HG03342 (cell line): Measurements from ENCODE around the gene NOTO.
"Not testable (repeated sequence)": the region's sequence is repeated elsewhere in the genome, so short reads cannot be mapped to it uniquely, and the experiment has no call there.

Experiments
- ATAC-seq: cut with Tn5 transposase; IDR thresholded peaks from one replicate; pipeline ENCODE4 v1.9.1; 2021; ENCODE audit warnings: mild to moderate bottlenecking, moderate library complexity; ENCODE audit not compliant: unreplicated experiment

NOTO gene

GRCh38 chr2:73197579-73197978 is 4.8 kb upstream of the NOTO start:
- ATAC-seq = no peak

DNA sequence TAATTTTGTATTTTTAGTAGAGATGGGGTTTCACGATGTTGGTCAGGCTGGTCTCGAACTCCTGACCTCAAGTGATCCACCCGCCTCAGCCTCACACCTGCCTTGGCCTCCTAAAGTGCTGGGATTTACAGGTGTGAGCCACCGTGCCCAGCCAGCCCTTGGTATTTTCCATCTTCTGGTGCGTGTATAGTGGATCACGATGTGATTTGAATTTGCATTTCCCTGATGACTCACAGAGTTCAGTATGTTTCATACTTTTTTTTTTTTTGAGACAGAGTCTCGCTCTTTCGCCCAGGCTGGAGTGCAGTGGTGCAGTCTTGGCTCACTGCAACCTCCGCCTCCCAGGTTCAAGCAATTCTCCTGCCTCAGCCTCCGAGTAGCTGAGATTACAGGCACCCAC is 2.1 kb upstream of the NOTO start:
- ATAC-seq = not testable (repeated sequence)

- ATAC-seq = no peak
These were observed 794 bp downstream of the NOTO start for GRCh38 chr2:73203055-73203681.

DNA sequence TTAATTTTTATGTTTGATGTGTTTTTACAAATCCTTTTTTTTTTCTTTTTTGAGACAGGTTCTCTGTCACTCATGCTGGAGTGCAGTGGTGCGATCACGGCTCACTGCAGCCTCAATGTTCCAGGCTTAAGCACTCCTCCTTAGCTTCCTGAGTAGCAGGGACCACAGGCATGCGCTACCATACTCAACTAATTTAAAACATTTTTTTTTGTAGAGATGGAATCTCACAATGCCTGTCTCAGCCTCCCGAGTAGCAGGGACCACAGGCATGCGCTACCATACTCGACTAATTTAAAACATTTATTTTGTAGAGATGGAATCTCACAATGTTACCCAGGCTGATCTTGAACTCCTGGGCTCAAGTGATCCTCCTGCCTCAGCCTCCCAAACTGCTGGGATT is 3.2 kb downstream of the NOTO start:
- no peak for ATAC-seq

- no peak for ATAC-seq
These were observed 5.9 kb downstream of the NOTO start for GRCh38 chr2:73208258-73208657.

- ATAC-seq = no peak
These were observed 7.6 kb downstream of the NOTO start for GRCh38 chr2:73210019-73210418.

DNA sequence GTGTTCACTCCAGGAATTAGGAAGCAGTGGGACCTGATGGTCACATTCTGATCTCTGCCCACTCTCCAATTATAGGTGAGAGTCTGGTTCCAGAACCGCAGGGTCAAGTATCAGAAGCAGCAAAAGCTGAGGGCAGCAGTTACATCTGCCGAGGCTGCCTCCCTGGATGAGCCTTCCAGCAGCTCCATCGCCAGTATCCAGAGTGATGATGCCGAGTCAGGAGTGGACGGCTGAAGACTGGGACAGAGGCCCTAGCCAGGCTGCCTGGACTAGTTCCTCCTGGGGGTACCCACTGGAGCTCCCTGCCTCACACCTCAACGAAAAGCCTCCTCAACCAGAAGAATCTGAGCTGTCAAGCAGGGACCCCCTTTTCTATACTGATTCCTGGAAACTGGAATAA is 8.3 kb downstream of the NOTO start:
- ATAC-seq = no peak

DNA sequence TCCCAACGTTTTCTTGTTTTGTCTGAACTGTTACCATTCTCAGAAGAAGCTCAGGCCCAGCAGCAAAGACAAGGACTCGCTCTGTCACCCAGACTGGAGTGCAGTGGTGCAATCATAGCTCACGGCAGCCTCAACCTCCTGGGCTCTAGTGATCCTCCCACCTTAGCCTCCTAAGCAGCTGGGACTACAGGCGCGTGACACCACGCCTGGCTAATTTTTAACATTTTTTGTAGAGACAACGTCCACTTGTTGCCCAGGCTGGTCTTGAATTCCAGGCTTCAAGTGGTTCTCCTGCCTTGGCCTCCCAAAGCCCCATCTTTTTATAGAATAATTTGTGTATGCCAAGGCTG is 9.7 kb downstream of the NOTO start:
- no peak for ATAC-seq

DNA sequence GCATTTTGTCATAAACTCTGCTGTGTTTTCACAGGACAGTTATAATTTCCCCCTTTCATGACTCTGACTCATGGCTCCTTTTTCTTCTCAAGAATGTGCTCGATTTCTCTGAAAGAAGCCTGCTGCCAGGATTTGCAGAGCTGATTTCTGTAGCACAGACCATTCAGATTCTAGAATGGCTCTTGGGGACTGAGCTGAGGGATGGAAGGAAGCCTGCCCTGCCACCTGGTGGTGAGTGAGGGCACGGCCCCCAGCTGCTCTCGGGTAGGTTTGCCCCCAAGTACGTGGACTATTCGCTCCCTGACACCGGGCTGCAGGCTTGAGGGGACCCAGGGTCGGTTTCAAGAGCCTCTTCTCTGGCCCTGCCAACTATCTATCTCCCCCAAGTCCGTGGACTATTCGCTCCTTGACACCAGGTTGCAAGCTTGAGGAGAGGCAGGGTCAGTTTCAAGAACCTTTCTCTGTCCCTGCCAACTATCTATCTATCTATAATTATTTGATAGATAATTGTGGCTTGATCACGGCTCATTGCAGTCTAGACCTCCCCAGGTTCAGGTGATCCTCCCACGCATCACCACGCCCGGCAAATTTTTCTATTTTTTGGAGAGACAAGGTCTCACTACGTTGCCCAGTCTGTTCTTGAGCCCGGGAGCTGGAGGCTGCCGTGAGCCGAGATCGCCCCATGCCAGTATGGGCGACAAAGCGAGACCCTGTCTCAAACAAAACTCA is 10.2 kb downstream of the NOTO start:
- ATAC-seq = peak; percentile 77

DNA sequence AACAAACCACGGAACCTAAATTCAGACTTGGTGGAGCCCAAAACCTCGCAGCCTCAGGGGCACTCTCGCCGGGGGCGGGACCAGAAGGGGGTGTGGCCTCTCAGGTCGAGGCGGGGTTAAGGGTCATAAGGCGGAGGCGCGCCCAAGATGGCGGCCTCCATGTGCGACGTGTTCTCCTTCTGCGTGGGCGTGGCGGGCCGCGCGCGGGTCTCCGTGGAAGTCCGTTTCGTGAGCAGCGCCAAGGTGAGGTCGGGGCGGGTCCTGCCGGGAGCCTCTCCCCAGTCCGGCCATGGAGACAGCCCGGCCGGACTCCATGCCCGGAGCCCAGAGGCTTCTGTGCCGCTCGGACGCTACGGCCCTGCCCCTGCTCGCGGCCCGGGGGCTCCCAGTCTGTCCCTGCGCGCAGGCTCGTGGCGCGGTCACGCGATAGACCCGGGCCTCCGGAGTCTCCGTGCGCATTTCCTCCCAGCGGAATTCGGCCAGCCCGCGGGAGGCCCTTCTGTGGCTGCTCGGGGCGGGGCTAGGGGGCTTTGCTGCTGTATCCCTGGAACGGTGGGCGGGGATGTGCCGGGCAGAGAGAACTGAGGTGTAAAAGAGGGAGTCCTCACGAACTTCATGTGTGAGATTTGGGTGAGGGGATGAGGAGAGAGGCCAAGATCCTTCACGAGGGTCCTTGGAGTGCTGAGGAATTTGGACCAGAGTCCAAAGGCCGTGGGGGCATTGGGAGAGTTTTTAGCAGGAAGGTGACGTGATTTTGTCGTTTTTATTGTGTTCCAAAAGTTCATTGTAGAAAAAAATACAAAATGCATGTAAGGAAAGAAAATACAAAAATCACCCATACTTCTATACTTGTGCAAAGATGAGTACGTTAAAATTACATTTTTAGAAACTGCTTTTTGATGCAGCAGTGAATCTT is 12.0 kb downstream of the NOTO start, which contains the start of gene SMYD5:
Gene SMYD5 (plus strand): TSS at position 126 of the 916 bp plus-strand sequence. CDS start 22 bp downstream, at position 148.
- peak; percentile 90 for ATAC-seq

DNA sequence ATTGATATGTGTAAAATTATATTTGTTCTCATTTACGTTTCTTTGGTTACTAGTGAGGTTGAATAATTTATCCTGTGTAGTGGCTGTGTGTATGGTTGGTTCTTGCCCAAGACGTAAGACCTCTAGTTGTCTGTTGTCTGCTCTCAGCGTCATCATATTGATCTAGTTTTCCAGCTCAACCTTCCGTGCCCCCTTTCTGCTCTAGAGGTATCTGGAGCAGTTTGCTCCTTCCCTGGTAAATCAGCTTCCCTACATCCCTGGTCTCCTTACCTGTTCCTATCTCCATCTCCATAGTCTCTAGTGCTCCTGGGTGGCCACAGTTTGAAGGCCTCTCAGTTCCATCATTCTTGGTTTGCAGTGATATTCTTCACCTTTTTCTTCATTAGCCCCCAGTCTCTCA is 12.9 kb downstream of the NOTO start:
- ATAC-seq = no peak

- no peak for ATAC-seq
These were observed 14.8 kb downstream of the NOTO start for GRCh38 chr2:73217160-73217559.

GRCh38 chr2:73217826-73218225 is 15.5 kb downstream of the NOTO start:
- ATAC-seq = no peak

DNA sequence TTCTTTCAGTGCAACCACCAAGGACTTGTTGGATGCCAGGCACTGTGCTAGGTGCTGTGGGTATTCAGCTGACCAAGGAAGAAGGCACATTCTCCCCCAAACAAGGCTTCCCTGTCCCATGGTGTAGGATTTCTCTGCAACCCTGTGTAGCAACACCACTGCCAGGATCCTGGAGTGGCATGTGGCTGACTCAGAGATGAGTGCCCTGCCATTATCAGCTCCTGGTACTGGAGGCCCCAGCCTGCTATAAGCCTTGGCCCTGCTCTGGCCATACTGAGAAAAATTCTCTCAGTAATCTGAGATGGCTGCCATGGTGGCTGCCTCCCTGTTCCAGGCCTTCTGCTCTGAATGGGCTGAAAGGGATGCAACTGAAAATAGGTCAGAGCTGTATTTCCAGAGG is 15.9 kb downstream of the NOTO start:
- ATAC-seq = no peak

DNA sequence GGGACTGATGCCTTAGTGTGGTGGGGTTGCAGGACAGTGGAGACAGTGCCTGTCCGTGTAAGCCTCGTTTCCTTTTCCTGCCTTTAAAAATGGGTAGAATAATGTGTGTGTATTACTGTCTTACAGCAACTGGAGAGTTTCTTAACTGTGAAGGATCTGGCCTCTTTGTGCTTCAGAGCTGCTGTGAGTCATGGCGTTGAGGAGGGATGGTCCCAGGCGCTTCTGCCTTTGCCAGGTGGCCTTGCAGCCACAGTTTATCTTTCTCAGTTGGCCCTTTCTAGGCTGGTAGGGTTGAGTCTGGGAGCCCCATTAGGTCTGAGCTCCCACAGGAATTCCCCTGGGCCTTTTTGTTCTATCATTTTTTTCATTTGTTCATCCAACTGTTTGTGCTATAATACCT is 21.4 kb downstream of the NOTO start:
- ATAC-seq = no peak

- no peak for ATAC-seq
These were observed 23.4 kb downstream of the NOTO start for GRCh38 chr2:73225513-73226360.

DNA sequence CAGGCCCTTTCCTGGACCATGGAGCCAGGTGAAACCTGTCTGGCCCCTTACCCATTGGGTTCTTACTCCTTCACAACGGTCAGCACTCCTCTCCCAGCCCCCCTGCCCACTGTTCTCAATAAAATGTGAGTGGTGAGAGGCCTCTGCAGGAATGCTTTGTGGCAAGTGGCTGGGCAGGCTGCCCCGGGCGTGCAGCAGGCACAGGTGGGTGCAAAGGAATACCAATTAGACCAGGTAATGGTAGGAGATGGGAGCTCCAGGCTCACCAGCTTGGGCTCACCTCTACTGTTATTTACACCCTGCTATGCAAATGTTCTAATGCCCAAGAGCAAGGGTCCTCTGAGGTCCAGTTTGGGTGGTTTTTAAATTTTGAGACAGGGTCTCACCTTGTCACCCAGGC is 24.7 kb downstream of the NOTO start:
- ATAC-seq = no peak

DNA sequence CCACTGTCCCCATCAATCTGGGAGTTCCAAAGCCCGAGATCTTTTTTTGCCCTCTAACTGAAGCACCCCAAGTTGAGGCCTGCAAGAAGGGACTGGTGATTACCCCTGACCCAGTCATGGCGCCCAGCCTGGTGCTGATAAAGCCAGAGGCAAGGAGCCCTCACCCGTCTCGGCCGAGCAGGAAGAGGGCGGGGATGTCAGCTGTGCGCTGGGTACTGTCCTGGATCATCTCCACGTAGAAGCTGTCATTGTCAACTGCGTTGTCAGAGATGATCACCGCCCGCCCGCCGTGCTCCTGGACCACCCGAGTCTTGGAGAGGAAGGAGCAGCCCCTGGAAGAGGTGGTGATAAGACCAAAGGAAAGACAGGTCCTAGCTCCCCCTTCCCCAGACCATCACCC is 26.3 kb downstream of the NOTO start:
- ATAC-seq = no peak

DNA sequence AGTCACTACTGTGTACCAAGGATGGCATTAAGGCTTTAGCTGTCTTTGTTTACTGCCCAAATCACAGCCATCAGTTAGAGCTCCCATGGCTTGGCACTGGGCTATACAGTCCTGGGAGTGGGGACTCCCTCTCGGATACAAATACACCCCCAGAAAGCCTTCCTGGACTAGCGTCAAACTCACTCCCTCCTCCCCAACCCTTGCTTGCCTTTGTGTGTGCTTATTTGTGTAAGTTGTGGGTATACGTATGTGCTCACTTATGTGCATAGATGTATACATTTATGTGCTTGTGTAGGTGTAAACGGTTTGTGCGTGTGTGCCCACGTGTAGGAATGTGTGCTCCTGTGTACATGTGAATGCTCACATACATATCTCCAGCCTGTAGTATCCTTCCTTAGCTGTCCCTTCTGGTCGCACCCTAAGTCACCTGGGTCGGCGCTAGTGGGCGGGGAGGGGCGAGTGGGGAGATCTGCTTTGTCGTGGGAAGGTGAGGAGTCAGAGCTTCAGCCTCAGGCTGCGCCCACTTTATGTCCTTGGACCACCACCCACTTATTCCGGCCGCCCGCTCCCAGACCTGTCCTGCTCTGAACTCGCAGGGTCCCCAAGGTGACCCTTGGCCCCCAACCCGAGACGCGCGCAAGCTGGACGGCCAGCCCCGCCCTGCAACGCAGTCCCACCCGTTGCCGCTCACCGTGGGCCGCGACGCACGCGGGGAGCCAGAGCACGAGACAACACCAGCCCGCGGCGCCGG is 30.2 kb downstream of the NOTO start:
- ATAC-seq = no peak
